ENCODE results near the gene PTK6.

DNA sequence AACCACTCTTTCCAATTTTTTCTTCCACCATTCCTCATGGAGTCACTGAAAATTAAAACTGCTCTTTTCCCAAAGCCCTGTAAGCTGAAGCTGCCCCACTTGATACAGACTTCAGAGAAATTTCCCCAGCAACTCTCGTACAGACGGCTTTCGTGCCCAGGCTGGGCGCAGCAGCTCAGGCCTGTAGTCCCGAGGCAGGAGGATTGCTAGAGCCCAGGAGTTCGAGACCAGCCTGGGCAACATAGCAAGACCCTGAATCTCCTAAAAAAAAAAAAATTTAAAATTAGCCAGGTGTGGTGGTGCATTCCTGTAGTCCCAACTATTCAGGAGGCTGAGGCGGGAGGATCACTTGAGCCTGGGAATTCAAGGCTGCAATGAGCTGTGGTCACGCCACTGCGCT, 10.0 kb downstream of the PTK6 start:
- TF ChIP-seq, protein P1, sequence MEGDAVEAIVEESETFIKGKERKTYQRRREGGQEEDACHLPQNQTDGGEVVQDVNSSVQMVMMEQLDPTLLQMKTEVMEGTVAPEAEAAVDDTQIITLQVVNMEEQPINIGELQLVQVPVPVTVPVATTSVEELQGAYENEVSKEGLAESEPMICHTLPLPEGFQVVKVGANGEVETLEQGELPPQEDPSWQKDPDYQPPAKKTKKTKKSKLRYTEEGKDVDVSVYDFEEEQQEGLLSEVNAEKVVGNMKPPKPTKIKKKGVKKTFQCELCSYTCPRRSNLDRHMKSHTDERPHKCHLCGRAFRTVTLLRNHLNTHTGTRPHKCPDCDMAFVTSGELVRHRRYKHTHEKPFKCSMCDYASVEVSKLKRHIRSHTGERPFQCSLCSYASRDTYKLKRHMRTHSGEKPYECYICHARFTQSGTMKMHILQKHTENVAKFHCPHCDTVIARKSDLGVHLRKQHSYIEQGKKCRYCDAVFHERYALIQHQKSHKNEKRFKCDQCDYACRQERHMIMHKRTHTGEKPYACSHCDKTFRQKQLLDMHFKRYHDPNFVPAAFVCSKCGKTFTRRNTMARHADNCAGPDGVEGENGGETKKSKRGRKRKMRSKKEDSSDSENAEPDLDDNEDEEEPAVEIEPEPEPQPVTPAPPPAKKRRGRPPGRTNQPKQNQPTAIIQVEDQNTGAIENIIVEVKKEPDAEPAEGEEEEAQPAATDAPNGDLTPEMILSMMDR (IDR thresholded peaks at IDR 0.05): no peak
- no peak for TF ChIP-seq EZH2 (IDR thresholded peaks at IDR 0.05; ENCODE audit: borderline replicate concordance, insufficient read depth, low read depth, low read length, poor library complexity, severe bottlenecking)
